ELR (cell line): ENCODE data around the gene YPEL4.
A peak's percentile ranks its signal among the peaks of the same experiment; 100 is the strongest.
"Not testable (repeated sequence)": the region's sequence is repeated elsewhere in the genome, so short reads cannot be mapped to it uniquely, and the experiment has no call there.

Experiments
- DNase-seq: peaks from one replicate; pipeline ENCODE4 v3.0.0-alpha.2; 2015; ENCODE audit warnings: low read depth

The YPEL4 gene, protein sequence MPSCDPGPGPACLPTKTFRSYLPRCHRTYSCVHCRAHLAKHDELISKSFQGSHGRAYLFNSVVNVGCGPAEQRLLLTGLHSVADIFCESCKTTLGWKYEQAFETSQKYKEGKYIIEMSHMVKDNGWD

GRCh38 chr11:57649826-57650738, at the start of gene YPEL4:
YPEL4 (minus strand) TSS chr11:57649912; CDS start chr11:57647107, 2,805 bp downstream.
- peak; percentile 81 for DNase-seq

GRCh38 chr11:57698843-57699365, 49.2 kb upstream of the YPEL4 start:
- DNase-seq, result no peak

DNA sequence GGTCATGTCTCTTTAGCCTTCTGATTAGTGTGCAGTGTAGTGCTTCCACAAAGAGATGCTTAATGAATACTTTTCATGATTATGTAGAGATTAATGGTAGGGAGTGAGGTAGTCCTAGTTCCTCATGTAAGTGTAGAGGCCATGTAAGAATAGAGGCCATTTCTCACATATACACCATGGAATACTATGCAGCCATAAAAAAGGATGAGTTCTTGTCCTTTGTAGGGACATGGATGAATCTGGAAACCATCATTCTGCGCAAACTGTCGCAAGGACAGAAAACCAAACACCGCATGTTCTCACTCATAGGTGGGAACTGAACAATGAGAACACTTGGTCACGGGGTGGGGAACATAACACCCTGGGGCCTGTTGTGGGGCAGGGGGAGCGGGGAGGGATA, 40.8 kb upstream of the YPEL4 start:
- DNase-seq, result not testable (repeated sequence)

- DNase-seq, result no peak
Observed at GRCh38 chr11:57681168-57681567, 31.5 kb upstream of the YPEL4 start.

DNA sequence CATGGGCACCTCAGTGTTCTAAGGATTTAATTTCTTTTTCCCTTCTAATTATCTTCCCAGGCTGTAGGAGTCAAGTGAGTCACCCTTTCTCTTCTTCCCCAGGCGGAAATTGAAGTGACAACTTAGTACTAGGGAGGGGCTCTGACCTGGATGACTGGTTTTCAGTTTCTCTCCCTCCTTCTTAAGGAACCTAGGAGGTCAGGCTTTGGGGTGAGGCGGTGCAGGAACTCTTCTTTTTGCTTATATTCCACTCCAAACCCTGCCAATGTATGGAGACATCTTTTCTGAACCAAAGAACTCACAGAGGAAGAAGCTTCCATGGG, 30.8 kb upstream of the YPEL4 start:
- peak; percentile 62 for DNase-seq

DNA sequence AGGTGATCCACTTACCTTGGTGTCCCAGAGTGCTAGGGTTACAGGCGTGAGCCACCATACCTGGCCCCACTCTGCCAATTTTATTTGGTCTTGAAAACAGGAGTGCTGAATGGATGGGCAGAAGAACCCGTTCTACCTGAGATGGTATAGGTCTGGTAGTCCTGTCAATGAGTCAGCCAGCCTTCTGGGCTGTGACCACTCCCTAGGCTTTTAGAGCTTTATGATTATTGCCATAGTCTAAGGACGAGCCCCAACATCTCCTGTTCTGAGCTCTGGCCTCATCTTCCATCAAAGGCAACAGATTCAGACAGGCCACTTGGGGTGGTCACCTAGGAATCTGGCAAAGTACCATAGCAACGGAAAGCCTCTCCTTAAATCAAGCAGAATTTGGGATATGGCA, 29.7 kb upstream of the YPEL4 start:
- no peak for DNase-seq

DNA sequence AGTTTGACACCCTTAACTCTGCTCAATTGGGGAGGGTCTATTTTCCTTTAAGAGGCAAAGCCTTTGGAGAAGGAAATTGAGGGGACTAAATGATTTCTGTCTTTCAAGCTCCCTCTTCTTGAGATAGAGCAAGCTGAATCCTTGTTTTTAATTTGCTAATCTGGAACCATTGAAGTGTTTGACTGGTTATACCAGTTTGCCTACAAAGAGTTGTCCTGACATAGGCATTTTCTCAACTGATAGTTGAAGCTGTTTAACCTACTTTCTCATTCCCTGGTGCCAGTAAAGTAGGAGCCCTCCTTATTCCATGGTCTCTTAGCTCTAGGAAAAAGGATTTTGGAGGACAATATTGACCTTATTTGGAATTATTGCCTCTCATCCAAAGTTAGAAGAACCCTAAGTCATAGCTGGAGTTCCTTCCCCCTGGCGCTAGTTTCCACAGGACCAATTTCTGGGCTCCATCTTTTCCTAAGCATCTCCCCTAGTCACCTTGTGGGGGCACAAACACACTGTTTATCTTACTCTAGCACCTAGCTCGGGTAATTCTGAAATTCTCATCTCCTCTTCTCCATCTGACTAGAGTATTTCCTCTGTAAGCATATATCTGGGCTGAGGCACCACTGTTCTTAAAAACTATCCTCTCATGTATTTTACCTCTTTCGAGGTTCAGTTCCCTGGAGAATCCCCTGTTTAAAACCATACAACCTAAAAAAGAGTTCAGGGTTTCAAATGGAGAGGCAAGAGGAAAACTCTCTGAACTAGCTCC, 25.6 kb upstream of the YPEL4 start:
- no peak for DNase-seq

- no peak for DNase-seq
Observed at GRCh38 chr11:57674251-57674650, 24.5 kb upstream of the YPEL4 start.

GRCh38 chr11:57668434-57668782, 18.7 kb upstream of the YPEL4 start:
- peak; percentile 44 for DNase-seq

DNA sequence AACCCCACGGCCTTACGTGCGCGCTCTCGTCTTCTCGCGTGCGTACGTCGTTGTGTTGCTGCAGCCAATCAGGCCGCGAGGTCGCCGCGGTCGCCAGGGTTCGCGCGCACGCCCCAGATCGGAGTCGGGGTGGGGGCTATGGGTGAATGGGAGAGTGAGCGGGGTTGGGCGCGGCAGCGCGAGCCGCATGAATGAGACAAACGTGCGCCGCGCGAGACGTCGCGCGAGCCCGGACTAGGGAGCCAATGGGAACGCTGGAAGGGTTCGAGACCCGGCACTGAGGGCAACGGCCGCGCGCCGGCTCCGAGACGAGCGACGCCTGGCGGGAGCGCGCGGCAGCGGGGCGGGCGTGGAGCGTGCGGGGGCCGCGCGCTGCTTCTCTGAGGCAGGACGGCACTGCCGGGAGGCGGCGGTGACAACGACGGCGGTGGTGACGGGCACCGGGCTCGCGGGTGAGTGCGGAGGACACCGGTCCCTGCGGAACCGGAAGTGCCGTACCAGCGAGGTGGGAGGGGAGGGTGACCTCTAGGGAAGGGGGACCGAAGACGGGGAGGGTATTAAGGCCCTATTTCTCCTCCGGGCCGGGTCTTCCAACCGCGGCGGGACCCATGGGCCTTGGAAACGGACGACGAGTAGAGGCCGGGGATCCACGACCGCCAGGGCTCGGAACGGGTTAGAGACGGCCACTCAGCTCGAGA, 18.2 kb upstream of the YPEL4 start, which contains the start of gene ZDHHC5:
TSS of gene ZDHHC5 (plus strand) at position 379 of the 698 bp plus-strand sequence. CDS start 4,977 bp downstream, outside the sequence.
- DNase-seq, result peak; percentile 99

DNA sequence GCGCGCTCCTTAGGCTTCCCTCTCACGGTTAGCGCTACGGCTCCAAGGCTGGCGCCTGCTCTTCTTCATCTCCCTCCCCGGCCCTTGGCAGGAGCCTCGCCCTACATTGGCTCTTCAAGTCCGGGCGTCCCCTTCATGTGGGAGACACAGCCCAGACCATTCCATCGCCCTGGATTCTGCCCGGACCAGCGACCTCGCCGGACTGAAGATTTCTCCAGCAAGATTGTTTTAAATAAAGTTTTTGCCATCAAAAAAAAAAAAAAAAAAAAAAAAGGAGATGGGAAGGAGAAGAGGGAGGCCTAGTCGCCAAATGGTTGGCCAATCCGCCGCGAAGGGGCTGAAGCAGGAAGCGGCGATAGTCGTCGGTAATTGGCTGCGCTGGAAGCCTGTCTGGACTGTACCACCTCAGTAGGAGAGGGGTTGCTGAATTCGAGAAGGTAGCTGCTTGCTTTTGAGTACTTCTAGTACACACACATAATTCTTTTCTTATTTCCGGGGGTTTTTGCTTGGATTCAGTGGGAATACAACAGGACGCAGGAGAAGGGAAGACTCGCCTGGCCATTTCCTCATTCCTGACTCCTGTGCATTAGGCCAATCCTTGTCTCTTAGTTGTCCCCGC, 17.5 kb upstream of the YPEL4 start:
- DNase-seq, result peak; percentile 99

DNA sequence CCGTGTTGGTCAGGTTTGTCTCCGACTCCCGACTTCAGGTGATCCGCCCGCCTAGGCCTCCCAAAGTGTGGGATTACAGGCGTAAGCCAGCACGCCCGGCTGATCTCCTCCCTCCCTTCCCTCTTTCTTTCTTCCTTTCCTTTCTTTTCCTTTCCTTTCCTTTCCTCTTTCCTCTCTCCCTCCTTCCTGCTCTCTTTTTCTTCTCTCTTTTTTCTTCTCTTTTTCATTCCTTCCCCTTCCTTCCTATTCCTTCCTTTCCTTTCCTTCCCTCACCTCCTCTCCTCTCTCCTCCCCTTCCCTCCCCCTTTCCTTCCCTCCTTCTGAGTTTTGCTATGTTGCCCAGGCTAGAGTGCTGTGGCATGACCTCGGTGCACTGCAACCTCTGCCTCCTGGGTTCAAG, 14.3 kb upstream of the YPEL4 start:
- DNase-seq, result no peak

- peak; percentile 28 for DNase-seq
Observed at GRCh38 chr11:57662893-57663292, 13.2 kb upstream of the YPEL4 start.

DNA sequence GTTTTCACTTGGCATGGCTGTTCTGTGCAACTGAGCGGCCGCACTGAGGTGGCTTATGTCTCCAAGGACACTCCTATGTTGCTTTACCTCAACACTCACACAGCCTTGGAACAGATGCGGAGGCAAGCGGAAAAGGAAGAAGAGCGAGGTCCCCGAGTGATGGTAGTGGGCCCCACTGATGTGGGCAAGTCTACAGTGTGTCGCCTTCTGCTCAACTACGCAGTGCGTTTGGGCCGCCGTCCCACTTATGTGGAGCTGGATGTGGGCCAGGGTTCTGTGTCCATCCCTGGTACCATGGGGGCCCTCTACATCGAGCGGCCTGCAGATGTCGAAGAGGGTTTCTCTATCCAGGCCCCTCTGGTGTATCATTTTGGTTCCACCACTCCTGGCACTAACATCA, 10.0 kb upstream of the YPEL4 start:
- DNase-seq, result no peak

- DNase-seq, result no peak
Observed at GRCh38 chr11:57658023-57658361, 8.3 kb upstream of the YPEL4 start.

DNA sequence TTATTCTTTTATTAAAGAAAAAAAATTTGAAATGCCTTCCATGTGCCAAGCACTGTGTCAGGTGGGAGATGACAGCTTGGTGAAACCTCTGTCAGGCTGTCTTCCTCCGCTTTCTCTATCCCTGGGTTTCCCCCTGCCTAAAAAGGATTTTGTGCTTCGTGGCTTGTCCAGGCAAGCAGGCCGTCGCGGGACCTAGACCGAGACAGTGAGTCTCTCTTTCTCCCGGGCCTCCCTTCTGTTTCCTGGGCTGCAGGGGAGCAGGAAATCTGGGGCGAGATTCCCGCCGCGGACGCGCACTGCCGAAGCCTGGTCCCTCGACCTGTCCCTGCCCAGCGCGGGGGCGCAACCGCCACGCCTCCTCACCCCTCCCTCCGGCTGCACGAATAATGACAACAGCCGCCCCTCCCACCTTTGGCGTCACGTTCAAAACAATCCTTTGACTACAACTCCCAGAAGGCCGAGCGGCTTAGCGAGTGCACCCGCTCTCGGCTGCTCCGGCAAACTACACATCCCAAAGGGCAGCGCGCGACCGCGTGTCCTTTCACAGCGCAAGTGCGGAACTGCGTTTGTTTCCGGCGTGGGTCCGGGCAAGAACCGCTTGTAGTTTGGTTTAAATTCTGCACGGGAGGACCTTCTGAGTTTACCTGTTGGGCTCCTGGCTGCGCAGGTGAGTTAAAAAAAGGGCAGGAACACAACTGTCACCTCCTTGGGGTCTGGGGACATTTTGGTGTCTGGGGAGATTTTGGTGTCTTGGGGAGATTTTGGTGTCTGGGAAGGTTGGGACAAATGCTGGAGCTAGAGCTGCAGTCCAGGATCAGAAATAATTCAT, 7.7 kb upstream of the YPEL4 start, which contains the start of gene CLP1:
TSS of gene CLP1 (plus strand) at position 569 of the 829 bp plus-strand sequence. CDS start 1,715 bp downstream, outside the sequence.
- DNase-seq, result peak; percentile 99

DNA sequence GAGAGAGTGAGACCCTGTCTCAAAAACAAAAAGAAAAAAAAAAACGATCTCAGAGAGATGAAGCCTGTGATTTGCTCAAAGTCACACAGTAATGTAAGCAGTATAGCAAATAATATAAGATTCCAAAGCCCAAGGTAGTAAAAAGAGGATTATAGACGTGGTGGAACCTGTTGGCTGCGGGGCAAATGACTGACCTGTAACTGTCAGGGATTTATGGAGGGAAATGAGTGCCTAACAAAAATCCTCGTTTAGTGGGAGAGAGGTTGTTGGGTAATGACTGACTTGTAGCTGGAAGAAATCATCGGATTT, 7.1 kb upstream of the YPEL4 start:
- no peak for DNase-seq

DNA sequence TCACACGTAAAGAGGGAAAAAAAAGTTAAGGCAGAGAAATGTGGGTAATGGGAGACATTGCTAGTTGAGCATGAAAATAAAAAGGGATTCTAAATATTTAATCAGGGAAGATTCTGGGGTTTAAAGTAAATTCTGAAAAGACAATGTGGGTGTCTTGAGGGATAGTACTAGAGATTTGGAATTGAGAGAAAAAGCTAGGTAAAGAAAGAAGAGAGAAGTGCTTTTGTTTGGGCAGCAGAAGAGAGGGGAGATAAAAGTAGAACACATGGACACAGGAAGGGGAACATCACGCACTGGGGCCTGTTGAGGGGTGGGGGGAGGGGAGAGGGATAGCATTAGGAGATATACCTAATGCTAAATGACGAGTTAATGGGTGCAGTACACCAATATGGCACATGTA, 3.5 kb upstream of the YPEL4 start:
- no peak for DNase-seq

- DNase-seq, result no peak
Observed at GRCh38 chr11:57652662-57653061, 3.0 kb upstream of the YPEL4 start.

GRCh38 chr11:57652230-57652629, 2.5 kb upstream of the YPEL4 start:
- DNase-seq, result not testable (repeated sequence)

- no peak for DNase-seq
Observed at GRCh38 chr11:57651408-57651807, 1.7 kb upstream of the YPEL4 start.
